PFSK-1 (cell line): Measurements from ENCODE around the gene TMEM178A.

Source experiments
- FOXP2 ChIP-seq: optimal IDR thresholded peaks from 2 replicates; pipeline ENCODE3; 2011; ENCODE audit warnings: borderline replicate concordance, control low read depth, inconsistent platforms; ENCODE audit not compliant: insufficient read depth; ENCODE audit errors: extremely low read length, extremely low read depth
- POLR2AphosphoS5 ChIP-seq: IDR thresholded peaks from 2 replicates; pipeline ENCODE4 v1.6.1; 2012; ENCODE audit warnings: low read depth, mild to moderate bottlenecking, control low read depth, low read length, moderate library complexity
- SIN3A ChIP-seq: IDR thresholded peaks from 2 replicates; pipeline ENCODE4 v1.6.1; 2012; ENCODE audit warnings: mild to moderate bottlenecking, low read length, moderate library complexity, borderline replicate concordance; ENCODE audit not compliant: insufficient read depth
- TAF1 ChIP-seq: IDR thresholded peaks from 2 replicates; pipeline ENCODE4 v1.6.1; 2012; ENCODE audit warnings: low read length, control low read depth, borderline replicate concordance; ENCODE audit not compliant: insufficient read depth
- TF ChIP-seq, protein P1 (sequence below), 2 experiments: IDR thresholded peaks; 2 replicates each; pipeline versions ENCODE4 v1.6.1 to v1.8.0; 2011 to 2012; ENCODE audit warnings: low read depth in 2 of 2, low read length in 2 of 2, control low read depth in 1 of 2, inconsistent platforms in 1 of 2, mild to moderate bottlenecking in 1 of 2, moderate library complexity in 1 of 2; ENCODE audit not compliant: insufficient read depth in 1 of 2

TMEM178A gene

DNA sequence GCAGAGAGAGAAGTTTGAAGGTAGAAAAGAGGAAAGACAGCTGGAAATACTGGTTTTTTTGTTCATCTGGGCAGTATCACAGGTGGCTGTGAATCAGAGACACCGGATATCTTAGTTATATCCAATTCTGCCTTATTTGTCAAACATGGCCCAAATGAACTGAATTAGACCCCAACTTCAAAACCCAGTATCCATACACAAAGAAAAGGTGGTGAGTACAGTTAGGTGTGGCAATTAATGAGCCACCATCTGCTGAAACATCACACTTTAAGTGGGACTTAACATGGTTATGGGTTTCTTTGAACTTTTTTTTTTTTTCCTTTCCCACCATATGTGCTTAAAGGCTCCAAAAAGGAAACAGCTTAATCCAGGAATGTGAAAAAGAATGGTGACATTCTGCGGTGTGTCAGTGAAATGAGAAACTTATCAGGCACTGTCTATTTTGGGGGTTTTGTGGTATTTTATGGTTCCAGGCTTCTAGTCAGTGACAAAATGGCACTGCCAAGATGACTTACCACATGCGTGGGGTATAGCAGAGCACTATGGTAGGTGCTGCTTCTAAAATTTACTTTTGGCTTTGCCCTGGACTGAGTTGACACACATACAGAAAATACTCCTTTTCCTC is 5.0 kb upstream of the TMEM178A start:
- TF ChIP-seq FOXP2, result no peak
- no peak for TF ChIP-seq SIN3A
- TF ChIP-seq TAF1, result no peak
- TF ChIP-seq, protein P1, sequence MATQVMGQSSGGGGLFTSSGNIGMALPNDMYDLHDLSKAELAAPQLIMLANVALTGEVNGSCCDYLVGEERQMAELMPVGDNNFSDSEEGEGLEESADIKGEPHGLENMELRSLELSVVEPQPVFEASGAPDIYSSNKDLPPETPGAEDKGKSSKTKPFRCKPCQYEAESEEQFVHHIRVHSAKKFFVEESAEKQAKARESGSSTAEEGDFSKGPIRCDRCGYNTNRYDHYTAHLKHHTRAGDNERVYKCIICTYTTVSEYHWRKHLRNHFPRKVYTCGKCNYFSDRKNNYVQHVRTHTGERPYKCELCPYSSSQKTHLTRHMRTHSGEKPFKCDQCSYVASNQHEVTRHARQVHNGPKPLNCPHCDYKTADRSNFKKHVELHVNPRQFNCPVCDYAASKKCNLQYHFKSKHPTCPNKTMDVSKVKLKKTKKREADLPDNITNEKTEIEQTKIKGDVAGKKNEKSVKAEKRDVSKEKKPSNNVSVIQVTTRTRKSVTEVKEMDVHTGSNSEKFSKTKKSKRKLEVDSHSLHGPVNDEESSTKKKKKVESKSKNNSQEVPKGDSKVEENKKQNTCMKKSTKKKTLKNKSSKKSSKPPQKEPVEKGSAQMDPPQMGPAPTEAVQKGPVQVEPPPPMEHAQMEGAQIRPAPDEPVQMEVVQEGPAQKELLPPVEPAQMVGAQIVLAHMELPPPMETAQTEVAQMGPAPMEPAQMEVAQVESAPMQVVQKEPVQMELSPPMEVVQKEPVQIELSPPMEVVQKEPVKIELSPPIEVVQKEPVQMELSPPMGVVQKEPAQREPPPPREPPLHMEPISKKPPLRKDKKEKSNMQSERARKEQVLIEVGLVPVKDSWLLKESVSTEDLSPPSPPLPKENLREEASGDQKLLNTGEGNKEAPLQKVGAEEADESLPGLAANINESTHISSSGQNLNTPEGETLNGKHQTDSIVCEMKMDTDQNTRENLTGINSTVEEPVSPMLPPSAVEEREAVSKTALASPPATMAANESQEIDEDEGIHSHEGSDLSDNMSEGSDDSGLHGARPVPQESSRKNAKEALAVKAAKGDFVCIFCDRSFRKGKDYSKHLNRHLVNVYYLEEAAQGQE (IDR thresholded peaks at IDR 0.05; ENCODE audit: insufficient read depth in 1 of 2, low read depth in 2 of 2, low read length in 2 of 2), result no peak
- no peak for TF ChIP-seq POLR2AphosphoS5

DNA sequence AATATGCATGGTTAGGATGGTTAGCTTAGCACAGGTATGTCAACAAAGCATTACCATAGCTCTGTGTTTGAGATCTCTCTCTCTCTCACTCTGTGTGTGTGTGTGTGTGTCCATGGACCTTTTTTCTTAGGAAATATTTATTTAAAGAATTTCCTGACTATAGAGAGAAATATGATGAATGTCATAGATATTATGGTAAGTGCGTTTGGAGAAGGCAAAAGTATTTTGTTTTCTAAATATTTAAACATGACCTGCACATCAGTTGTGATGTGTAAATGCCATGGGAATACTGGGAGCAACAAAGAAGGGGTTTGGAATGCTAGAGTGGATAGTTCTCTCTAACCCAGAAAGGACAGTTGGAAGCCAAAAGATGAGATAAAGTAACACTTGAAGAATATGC is 3.9 kb upstream of the TMEM178A start:
- TF ChIP-seq POLR2AphosphoS5, result no peak
- TF ChIP-seq SIN3A, result no peak
- no peak for TF ChIP-seq FOXP2
- TF ChIP-seq, protein P1 (IDR thresholded peaks at IDR 0.05; ENCODE audit: insufficient read depth in 1 of 2, low read depth in 2 of 2, low read length in 2 of 2), result no peak
- TF ChIP-seq TAF1, result no peak

DNA sequence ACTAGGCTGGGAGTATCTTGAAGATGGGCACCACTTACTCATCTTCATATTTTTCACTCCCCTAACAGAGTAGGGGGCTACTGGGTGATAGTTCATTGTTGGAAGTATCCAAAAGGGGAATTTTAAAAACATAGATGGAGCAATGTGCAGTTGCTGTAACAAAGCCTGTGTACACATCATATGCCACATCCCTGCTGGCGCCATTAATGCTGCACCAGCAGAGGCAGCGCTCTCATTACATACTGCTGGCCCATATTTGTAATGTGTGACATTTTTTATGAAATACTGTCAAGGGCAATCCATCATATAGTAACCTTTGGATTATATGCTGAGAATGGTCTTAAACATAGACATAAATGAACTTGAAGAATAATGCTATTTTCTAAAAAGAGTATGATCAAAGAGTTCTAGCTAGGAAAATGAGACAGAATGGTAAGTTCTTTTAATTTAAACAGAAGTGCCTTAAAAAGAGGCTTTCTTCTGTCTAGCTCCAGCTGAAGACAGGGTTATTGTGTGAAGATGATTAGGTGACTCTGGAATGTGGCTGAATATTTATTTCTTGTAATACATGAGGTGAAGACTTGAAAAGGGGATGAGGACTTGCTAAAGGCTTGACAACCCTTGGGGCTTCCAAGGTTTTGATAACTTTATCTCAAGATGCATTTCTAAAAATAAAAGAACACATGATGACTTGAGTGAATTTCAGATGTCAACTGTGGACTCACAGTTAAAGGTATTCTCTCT is 2.4 kb upstream of the TMEM178A start:
- TF ChIP-seq, protein P1 (IDR thresholded peaks at IDR 0.05; ENCODE audit: insufficient read depth in 1 of 2, low read depth in 2 of 2, low read length in 2 of 2), result no peak
- no peak for TF ChIP-seq SIN3A
- TF ChIP-seq FOXP2, result no peak
- no peak for TF ChIP-seq POLR2AphosphoS5
- TF ChIP-seq TAF1, result no peak

DNA sequence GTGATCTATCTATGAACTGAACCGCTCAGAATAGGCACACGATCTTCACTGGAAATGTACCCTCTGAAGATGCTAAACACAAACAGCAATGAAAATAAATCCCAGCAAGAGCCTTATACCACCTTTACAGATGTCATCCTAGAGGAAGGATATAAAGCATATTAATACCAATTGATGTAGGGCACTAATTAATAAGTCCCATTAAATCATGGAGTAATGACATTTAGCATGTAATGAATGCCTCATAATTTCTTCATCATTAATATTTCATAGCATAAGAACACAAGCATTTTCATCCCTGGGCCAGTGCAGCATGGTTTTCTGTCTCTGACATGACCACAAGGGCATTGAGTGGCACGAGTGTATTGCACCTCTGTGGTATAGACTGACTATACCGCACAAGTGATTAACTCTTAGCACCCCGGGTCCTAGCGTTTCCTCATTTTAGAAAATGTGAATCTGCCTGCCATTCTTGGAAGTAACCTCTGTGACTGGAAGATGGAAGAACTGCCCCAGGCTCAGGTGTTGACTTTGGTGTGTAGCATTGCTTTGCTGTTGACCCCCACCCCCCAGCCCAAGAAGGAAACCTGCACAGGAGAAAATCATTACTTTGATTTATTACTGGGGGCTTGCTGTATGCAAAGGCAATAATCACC is 1.4 kb upstream of the TMEM178A start:
- TF ChIP-seq FOXP2 (no peak), SIN3A (no peak), POLR2AphosphoS5 (no peak), TAF1 (no peak)
- TF ChIP-seq, protein P1 (IDR thresholded peaks at IDR 0.05; ENCODE audit: insufficient read depth in 1 of 2, low read depth in 2 of 2, low read length in 2 of 2), result no peak
